ENCODE data around the gene HOXB13.

HOXB13 gene

GRCh38 chr17:48728232-48729231, at the start of gene HOXB13:
Gene HOXB13, minus strand, starts transcription at chr17:48728750. Its CDS starts 157 bp downstream, at chr17:48728593.
- DNase-seq (ENCODE audit: low spot score) = no peak
- no peak for TF ChIP-seq CTCF (IDR thresholded peaks at IDR 0.05; ENCODE audit: borderline replicate concordance, control extremely low read depth, extremely low read depth, insufficient read depth, missing control alignments)
- in situ Hi-C loops (cut with MboI; ENCODE audit: low sequenced_read_pairs, unreplicated experiment) = loop anchor here (5.0 kb wide), 1 partner anchor 69 kb away; no protein-coding TSS in a partner anchor

- no peak for DNase-seq (ENCODE audit: low spot score)
- in situ Hi-C loops (cut with MboI; ENCODE audit: low sequenced_read_pairs, unreplicated experiment) = no loop called here
- TF ChIP-seq CTCF (IDR thresholded peaks at IDR 0.05; ENCODE audit: borderline replicate concordance, control extremely low read depth, extremely low read depth, insufficient read depth, missing control alignments) = no peak
Observed at GRCh38 chr17:48776602-48777001, 48.1 kb upstream of the HOXB13 start.

GRCh38 chr17:48773245-48773644, 44.7 kb upstream of the HOXB13 start:
- in situ Hi-C loops (cut with MboI; ENCODE audit: low sequenced_read_pairs, unreplicated experiment) = no loop called here
- DNase-seq (ENCODE audit: low spot score) = no peak
- TF ChIP-seq CTCF (IDR thresholded peaks at IDR 0.05; ENCODE audit: borderline replicate concordance, control extremely low read depth, extremely low read depth, insufficient read depth, missing control alignments) = no peak

GRCh38 chr17:48770954-48771353, 42.4 kb upstream of the HOXB13 start:
- no peak for DNase-seq (ENCODE audit: low spot score)
- TF ChIP-seq CTCF (IDR thresholded peaks at IDR 0.05; ENCODE audit: borderline replicate concordance, control extremely low read depth, extremely low read depth, insufficient read depth, missing control alignments) = no peak
- in situ Hi-C loops (cut with MboI; ENCODE audit: low sequenced_read_pairs, unreplicated experiment) = no loop called here

GRCh38 chr17:48769009-48769675, 40.6 kb upstream of the HOXB13 start:
- DNase-seq (ENCODE audit: low spot score) = no peak
- TF ChIP-seq CTCF (IDR thresholded peaks at IDR 0.05; ENCODE audit: borderline replicate concordance, control extremely low read depth, extremely low read depth, insufficient read depth, missing control alignments) = no peak
- in situ Hi-C loops (cut with MboI; ENCODE audit: low sequenced_read_pairs, unreplicated experiment) = no loop called here

- in situ Hi-C loops (cut with MboI; ENCODE audit: low sequenced_read_pairs, unreplicated experiment) = no loop called here
- DNase-seq (ENCODE audit: low spot score) = no peak
- no peak for TF ChIP-seq CTCF (IDR thresholded peaks at IDR 0.05; ENCODE audit: borderline replicate concordance, control extremely low read depth, extremely low read depth, insufficient read depth, missing control alignments)
Observed at GRCh38 chr17:48767263-48767774, 38.8 kb upstream of the HOXB13 start.

Measured in GM13976 (cell line).